HG03342 (cell line): ENCODE results near the gene UGT1A8.
"Not testable (repeated sequence)": the region's sequence is repeated elsewhere in the genome, so short reads cannot be mapped to it uniquely, and the experiment has no call there.

Experiments
- ATAC-seq: cut with Tn5 transposase; IDR thresholded peaks from one replicate; pipeline ENCODE4 v1.9.1; 2021; ENCODE audit warnings: mild to moderate bottlenecking, moderate library complexity; ENCODE audit not compliant: unreplicated experiment

UGT1A8 gene

DNA sequence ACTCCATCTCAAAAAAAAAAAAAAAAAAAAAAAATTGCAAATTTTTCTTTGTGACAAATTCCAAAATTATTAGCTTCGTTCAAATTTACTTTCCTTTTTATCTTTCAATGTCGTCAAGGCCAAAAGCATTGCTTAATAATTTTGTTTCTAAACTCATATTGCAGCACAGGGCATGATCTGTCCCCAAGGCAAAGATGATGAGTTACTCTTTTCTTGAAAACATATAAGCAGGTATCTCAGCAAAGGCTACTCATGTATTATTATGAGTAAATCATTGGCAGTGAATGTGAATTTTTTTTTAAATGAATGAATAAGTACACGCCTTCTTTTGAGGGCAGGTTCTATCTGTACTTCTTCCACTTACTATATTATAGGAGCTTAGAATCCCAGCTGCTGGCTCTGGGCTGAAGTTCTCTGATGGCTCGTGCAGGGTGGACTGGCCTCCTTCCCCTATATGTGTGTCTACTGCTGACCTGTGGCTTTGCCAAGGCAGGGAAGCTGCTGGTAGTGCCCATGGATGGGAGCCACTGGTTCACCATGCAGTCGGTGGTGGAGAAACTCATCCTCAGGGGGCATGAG is 64.2 kb downstream of the UGT1A8 start, which contains the start of gene UGT1A7:
Gene UGT1A7 (plus strand): TSS at position 381 of the 579 bp plus-strand sequence. CDS start 37 bp downstream, at position 418.
- no peak for ATAC-seq

DNA sequence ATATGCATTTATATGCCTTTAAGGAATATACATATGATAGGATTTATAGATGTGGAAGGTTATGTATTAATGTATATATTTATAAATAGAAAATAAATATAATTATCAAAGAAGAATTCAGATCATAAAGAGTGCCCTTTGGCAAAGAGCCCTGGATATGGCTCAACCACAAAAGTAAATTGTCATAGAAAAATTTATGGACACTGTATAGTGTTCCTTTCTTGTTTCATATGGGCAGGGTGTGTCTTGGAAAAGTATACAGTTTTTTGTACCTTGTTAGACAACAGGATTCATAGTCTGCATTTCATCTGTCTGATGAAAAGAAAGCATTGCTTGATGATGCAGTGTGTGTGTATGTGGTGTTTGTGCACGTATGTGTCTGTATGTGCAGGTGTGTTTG is 67.2 kb downstream of the UGT1A8 start:
- ATAC-seq: no peak

DNA sequence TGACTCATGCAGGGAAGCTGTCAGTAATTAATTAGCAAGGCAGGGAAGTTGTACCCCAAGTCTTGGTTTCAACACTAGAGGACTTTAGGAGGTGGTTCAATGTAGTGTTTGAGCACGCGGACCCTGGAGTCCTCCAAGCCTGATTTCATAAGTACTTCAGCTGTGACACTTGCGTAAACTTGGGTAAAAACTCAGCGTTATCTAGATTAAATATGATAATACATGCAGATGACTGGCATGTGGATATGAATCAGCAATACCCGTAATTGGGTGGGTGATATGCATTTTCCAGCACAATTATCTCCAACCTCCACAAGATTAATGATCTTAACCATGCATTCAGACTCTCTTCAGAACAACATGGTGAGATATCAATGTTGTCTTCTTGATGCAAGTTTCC is 69.5 kb downstream of the UGT1A8 start:
- ATAC-seq: no peak

DNA sequence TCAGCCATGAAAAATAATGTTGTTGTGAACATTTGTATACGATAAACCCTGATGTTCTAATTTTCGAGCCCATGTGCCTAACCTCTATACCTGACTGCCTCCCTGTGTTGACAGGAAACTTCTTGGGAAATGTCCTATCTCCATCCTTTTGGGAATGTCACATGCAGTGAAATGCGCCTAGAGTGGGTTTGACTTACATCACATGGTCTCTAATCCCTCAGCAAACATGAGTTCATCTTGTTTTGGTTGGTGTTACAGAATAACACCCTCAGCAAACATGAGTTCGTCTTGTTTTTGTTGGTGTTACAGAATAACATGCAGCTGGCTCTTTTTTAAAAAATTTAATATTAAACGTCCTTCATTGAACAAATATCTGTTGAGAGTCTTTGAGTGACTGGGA is 70.9 kb downstream of the UGT1A8 start:
- no peak for ATAC-seq

DNA sequence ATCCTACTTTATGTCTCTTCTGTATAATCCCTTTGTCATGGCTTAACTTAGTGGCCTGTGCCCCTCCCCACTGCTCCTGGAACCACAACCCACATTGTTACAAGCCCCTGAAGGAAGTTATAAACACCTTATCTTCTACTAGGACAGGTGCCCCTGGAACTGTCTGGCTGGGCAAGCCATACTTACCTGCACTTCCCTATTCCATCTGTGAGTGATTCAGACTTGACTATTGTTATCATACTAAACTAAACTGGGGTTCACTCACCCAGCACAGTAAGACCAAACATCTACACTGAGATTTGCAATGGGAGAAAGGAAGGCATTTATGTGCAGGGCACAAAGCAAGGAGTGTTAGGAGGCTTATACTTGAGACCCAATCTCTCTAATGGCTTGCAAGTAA is 71.6 kb downstream of the UGT1A8 start:
- no peak for ATAC-seq

DNA sequence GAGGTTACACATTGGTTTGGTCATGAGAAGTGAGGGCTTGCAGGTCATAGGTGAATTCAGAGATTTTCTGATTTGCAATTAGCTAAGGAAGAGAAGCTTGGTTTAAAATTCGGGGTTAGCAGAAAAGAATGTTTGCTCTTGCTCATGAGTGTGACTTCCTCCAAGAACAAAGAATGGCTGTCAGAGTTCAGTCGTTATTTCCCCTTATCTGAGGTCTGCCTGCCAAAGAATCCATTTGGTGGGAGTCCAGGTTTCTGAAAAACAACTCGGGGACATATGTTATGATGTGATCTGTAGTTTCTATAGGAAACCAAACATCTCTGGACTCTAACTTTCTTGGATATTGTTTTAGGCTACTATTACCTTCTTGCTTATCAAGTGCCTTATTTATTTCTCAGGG is 72.1 kb downstream of the UGT1A8 start:
- no peak for ATAC-seq

DNA sequence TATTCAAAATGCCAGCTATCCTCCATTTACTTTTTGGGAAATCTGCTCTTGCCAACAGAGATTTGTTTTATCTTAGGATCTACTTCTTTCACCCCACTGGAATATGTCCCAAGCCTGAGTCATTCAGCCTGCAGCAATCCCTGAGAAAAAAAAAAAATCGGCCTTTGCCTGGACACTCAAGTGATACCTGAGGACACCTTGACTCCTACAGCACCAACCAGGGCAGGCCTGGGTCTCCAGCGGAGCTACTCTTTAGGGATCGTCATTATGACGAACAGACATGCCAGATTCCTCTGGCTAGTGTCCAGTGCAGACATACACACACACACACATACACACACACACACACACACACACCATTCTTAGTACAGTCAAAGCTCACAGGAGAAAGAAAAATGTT is 73.0 kb downstream of the UGT1A8 start:
- no peak for ATAC-seq

DNA sequence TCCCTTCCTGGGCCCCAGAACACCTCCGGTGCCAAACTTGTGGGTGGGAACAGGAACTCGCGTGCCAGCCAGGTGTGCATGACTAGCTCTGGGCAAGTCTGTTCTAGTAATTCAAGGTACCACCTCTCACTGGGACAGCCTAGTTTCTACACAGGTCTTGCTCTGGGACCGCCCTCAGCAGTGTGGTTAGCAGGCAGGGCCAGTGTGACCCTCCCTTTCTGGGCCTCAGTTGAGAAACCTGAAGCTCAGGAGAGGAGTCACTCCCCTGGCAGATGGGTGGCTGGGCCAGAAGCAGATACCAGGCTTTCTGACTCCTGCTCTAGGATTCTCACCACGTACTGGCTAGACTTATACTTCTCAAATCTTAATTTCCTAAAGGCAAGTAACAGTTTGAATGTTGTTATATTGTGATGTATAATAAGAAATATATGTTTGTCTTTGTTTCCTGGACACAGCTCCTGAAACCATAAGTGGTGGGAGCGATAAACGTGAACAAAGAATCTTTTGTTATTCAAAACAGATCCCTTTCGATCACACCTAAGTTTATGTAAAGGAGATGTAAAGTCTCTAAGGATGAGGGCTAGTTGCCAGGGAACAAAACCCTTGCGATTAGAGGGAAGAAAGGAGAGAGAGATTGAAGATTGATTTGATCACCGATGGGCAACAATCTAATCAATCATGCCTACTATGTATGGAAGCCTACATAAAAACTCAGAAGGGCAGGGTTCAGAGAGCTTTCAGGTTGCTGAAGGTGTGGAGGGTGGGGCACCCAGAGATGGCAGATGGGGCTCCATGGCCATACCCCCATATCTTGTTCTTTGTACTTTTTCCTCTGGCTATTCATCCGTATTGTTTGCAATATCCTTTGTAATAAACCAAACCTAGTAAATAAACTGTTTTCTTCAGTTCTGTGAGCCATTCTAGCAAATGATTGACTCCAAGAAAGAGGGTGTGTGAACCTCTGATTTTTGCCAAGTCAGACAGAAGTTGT is 74.3 kb downstream of the UGT1A8 start:
- no peak for ATAC-seq

DNA sequence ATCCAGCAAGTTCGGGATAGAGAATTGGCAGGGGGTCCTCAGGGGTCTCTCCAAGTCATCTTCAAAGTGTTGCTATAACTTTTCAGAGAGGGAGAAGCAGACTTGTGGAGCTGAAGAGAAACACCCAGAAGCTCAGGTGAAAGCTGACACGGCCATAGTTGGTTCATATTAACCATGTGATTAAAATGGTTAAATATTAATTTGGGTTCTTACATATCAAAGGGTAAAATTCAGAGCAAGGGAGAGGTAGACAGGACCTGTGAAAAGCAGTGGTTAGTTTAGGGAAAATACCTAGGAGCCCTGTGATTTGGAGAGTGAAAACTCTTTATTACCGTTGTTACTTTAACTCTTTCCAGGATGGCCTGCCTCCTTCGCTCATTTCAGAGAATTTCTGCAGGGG is 75.2 kb downstream of the UGT1A8 start, which contains the start of gene UGT1A6:
Gene UGT1A6 (plus strand): TSS at position 243 of the 400 bp plus-strand sequence. CDS start 115 bp downstream, at position 358.
- ATAC-seq: no peak

DNA sequence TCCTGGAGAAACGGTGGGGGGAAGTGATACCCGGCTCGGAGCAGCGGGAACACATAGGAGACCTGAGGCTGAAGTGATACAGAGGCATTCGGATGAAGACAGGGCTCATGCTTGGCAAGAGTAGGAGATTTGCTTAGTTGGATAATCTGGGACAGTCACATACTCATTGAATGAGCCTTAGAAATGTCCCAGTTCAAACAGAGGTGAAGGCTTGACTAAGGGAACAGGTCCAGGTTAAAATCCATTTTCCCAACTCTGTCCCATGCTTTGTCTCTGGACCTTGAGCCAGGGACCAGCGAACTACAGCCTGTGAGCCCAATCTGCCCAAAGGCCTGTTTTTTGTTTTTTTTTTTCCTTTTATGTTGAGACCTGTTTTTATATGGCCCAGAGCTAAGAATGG is 76.5 kb downstream of the UGT1A8 start:
- no peak for ATAC-seq

DNA sequence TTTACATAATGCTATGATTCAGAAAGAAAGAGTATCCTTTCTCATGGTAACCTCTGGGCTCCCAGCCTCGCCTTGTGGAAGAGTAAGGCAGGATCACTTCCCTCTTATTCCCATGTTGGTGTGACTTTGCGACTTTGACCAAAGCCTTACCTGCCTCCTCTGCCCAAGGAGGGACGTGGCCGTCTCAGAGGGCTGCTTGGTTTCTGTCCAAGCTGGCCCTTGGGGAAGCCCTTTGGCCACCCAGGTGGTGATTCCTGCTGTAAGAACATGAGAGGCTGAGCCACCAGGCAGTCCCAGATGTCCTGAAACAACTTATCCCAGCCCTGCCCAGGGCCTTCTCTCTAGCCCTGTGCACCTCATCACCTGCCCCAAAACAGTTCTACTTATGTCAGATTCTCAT is 81.3 kb downstream of the UGT1A8 start:
- no peak for ATAC-seq

DNA sequence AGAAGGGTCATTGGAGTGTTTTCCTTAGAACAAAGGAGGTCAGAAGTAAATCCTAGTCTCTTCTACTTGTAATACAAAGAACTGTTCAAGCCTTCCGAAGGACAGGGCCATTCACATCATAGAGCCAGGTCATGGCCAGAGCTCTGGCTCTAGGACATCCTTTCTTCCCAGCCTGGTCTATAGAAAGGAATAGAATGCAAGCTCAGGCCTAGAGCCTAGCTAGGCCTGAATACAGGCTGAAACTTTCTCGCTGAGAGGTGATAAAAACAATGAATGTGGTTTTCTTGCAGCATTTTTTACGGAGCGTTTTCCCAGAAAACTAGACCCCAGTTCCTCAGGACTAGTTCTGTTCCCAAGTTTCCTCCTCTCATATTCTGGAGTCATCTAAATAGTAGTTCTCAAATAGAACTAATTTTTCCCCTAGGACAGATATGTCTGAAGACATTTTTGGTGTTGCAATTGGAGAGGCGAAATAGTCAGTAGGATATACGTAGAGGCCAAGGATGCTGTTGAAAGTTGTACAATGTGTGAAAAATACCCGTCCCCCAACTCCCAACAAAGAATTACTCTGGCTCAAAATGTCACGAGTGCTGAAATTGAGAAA is 82.1 kb downstream of the UGT1A8 start:
- no peak for ATAC-seq

DNA sequence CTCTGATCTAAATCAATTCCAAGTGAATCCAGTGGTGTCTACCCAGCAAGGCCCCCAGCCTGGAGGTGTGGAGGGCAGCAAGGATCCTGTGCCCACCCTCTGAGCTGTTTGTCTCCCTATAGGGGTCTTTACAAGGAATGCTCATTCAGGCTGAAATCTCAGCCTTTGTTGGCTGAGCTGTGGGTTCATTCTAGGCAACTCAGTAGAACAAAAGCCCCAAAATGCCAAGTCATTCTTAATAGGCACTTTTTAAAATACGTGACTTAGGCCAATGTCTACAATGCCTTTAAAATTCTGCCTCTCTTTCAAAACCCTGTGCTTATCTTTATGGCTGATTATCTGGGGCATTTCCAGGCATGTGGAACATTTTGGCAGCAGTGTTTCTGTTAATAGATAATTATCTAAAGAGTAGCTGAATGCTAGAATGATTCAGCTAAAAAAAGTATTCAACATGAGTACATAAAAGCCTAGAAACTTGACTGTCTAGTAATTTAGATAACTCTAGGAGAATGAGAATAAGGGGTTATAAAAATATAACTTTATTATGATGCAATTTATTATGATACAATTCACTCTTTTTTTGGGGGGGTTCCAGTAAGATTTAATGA is 82.7 kb downstream of the UGT1A8 start:
- no peak for ATAC-seq

DNA sequence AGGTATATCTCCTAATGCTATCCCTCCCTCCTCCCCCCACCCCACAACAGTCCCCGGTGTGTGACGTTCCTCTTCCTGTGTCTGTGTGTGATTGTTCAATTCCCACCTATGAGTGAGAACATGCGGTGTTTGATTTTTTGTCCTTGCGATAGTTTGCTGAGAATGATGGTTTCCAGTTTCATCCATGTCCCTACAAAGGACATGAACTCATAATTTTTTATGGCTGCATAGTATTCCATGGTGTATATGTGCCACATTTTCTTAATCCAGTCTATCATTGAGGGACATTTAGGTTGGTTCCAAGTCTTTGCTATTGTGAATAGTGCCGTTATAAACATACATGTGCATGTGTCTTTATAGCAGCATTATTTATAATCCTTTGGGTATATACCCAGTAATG is 83.4 kb downstream of the UGT1A8 start:
- ATAC-seq: not testable (repeated sequence)

DNA sequence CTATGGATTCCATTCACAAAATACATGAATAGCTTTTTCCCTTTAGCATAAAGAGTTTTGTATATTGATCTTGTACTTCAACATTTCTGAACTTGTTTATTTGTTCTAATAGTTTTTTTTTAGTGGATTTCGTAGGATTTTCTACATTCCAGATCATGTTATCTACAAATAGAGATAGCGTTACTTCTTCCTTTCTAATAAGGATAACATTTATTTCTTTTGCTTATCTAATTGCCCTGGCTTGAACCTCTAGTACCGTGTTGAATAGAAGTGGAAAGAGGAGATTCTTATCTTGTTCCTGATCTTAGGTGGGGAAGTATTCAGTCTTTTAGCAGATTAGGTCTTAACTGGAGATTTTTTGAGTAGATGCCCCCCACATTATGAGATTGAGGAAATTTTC is 84.8 kb downstream of the UGT1A8 start:
- no peak for ATAC-seq

DNA sequence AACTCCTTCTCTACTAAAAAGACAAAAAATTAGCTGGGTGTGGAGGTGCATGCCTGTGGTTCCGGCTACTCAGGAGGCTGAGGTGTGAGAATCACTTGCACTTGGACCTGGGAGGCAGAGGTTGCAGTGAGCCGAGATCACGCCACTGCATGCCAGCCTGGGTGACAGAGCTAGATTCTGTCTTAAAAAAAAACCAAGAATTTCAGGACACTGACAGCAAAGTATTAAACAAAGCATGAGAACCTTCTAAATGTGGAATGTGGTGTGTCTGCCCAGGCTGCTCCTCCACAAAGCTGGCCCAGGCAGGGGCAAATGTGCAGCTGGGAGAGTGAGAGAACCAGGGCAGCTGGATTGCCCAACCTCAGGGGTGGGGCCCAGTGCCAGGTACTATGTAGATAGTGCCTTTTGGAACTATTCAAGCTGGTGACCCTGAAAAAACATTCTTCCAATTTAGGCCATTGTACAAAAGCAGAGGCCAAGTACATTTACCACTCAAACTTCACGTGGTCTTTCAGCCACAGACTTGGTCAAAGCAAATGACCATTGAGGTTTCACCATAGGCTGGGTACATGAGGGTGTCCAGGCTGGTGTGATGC is 88.6 kb downstream of the UGT1A8 start:
- ATAC-seq: no peak

DNA sequence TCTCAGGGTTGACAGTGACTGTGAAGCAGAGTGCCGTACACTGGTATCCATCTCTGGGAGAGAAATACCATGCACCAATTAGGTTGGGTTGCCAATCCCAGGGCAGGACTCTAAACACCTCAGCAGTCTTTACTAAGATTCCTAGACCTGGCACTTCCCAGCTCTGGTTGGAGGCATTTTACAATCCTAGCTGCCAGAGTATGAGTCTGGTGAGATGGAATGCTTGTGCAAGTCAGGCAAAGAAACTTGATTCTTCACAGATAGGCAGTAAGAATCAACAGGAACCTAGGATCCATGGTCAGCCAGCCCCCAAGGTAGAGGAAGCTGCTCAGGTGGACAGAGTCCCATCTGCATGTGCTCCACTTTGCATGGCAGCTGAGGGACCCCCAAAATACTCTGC is 89.3 kb downstream of the UGT1A8 start:
- ATAC-seq: no peak

DNA sequence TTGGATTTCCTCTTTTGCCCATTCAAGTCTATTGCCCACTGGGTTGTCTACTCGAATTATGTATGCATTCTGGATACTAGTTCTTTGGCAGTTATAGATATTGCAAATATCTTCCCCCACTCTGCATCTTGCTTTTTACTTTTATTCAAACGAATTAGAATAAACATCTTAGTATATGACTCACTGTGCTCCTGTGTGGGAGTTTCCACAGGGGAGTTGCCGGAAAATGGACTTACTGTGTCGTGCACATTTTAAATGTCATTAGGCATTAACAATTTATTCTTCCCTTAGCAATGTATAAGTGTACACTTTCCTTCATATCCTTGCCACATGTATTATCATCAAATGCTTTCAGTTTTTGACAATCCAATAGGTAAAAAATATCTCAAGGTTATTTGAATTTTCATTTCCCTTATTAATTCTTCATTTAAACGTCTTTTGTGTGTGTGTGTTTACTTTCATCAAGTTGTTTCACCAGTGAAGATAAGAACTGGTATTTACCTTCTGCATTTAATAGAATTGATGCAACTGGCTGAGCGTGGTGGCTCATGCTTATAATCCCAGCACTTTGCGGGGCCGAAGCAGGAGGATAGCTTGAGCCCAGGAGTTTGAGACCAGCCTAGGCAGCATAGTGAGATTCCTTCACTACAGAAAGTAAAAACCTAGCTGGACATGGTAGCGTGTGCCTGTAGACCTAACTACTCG is 90.7 kb downstream of the UGT1A8 start:
- no peak for ATAC-seq

DNA sequence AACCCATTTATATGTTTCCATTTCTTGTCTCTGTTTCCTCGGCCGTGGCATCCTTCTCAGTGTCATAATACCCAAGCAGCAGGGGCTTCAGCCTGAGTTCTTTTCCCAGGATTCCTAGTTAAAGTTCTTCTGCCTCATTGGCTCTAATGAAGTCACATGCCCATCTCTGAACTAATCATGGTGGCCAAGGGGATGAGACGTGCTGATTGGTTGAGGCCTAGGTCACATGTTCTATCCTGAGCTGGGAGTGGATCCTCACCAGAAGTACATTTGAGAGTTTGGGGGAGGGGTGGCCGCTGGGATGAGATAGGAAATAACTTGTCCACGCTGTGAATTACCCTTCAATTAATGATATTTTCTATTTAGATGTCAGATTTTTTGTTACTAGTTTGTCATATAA is 91.5 kb downstream of the UGT1A8 start:
- ATAC-seq: no peak

DNA sequence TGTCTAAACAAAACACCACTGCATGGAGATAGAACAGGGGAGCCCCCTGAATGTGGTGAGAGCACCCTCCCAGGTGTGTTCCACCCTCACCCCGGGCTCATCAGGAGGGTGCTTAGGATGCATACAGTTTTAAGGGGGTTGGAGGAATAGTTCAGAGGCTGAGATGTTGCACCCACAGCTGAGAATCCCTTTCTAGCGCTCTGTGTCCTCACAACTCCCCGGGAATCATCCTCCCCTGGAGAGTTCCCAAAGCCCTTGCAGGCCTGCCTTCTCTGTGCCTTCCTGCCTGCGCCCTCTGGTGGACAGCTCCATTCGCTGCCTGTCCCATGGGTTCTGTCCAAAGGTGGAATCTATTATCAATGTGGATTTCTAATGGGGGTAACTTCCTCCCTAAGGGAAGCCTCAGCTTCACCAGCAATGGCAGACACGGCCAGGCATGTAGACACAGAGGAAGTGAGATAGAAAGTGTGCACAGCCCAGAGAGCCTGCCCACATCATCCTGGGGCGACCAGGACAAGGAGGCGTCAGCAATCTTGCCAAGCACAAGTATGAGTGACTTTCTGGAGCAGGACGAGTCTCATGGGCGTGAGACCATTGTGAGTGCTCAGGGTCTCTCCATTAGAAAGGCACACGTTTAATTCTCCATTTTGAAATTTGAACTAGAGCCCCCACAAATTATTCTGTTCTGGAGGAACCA is 94.0 kb downstream of the UGT1A8 start:
- ATAC-seq: peak; percentile 69
